Stimulated activated CD4-positive, alpha-beta T cell treated with anti-CD3 and anti-CD28 coated beads, Interleukin-4, amount 100 ng/mL, for 4 hours (primary cell): Measurements from ENCODE around the gene TMEM156.

Experiments used
- DNase-seq, 2 experiments: peaks; one replicate each; pipeline ENCODE4 v3.0.0-alpha.2; 2020

TMEM156 gene

GRCh38 chr4:38920677-38921076 lies 111.5 kb downstream of the TMEM156 start:
- no peak for DNase-seq

GRCh38 chr4:38920186-38920585 lies 112.0 kb downstream of the TMEM156 start:
- DNase-seq = no peak

- no peak for DNase-seq
Measured at GRCh38 chr4:38919494-38919893, 112.7 kb downstream of the TMEM156 start.

GRCh38 chr4:38917481-38918025 lies 114.7 kb downstream of the TMEM156 start:
- no peak for DNase-seq
